Epithelial cell of esophagus (primary cell): Measurements from ENCODE around the gene SLC18A2.

Experiments
- DNase-seq: peaks from one replicate; pipeline ENCODE4 v3.0.0; 2010; ENCODE audit warnings: low read depth
- H3K4me3 ChIP-seq: 2 replicates; pipeline ENCODE4 v1.5.1; 2011; ENCODE audit warnings: mild to moderate bottlenecking, low read length, control low read depth
- CTCF ChIP-seq: IDR thresholded peaks from 2 replicates; pipeline ENCODE4 v1.5.1; 2011; ENCODE audit warnings: low read depth, mild to moderate bottlenecking, low read length, control low read depth, inconsistent platforms; ENCODE audit not compliant: insufficient read depth; ENCODE audit errors: missing control alignments

The SLC18A2 gene

DNA sequence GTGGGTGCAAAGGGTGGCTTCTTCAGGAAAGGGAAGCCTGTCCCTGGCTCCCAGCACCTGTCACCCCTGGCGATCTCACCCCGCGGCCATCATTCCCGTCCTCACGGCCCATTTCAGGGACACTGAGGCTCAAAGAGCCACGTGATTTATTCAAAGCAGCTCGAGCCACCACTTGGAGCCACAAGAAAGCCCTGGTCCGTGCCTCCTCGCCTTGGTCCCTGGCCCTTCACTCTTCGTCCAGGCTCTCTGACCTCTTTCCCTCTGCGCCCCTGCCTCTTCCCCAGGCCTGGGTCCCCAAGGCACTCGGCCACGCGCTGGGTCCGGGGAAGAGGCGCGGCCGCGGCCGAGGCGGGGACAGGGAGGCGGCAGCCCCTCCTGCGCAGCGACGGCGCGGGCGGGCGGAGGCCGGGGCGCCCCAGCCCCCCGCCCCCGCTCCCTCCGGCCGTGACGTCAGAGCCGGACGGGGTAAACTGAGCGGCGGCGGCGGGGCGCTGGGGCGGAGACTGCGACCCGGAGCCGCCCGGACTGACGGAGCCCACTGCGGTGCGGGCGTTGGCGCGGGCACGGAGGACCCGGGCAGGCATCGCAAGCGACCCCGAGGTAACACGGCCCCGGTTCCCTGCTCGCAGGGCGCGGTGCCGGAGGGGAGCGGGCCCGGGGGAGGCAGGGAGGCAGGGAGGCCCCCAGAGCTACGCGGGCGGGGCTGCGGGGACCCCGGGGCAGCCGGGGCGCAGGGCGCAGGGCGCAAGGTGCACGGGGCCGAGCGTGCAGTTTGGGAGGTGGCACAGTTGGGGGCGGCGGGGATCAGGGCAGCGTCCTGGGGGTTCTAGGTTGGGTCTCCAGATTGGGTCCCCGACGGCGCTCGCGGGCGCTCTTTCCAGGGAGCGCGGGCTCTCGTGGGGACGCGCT is at the start of gene SLC18A2:
TSS of gene SLC18A2 (plus strand) at position 494 of the 909 bp plus-strand sequence. CDS start 580 bp downstream, outside the sequence.
- no peak within 1 kb of the TSS for H3K4me3 ChIP-seq
- DNase-seq, result no peak
- no peak for TF ChIP-seq CTCF

DNA sequence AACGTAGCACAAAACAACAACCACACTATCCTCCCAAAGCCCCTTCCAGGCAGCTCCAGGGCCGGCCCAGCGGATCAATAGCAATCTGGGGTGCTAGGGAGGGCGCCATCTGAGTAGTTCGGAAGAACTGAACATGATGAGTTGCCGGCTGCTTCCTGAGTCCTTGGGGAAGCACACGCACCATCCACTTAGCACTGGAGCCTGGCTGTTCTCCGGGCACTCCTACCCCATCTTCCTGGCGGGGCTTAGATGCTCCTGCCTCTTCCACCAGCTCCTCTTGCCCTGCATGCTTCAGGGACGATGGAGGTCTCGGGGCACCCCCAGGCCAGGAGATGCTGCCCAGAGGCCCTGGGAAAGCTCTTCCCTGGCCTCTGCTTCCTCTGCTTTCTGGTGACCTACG is 43.7 kb upstream of the SLC18A2 start, which contains the start of gene KCNK18:
TSS of gene KCNK18 (plus strand) at position 301 of the 400 bp plus-strand sequence. CDS start at position 301, 0 bp downstream.
- TF ChIP-seq CTCF, result no peak
- DNase-seq, result no peak
- no peak within 1 kb of the TSS for H3K4me3 ChIP-seq

- TF ChIP-seq CTCF, result no peak
- no peak overlapping the region for H3K4me3 ChIP-seq
- no peak for DNase-seq
Measured at GRCh38 chr10:117198088-117198487, 42.8 kb upstream of the SLC18A2 start.

DNA sequence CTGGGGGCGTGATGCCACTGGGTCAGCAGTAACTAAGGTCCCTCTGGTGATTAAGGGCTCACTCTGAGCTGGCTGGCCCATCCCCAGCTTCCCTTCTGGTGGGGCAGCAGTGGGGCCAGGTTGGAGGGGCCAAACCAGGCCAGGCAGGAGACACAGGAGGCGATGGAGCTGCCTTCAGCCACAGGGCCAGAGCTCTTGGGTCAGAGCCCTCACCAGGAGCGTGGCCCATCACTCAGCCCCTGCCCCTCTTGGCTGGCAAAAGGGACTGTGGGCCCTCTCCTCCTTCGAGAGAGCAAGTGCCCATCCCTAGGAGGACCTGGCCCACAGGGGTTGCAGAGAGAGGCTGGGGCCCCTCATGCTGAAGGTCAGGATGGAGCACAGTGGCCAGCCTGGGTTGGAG is 39.1 kb upstream of the SLC18A2 start:
- DNase-seq, result no peak
- H3K4me3 ChIP-seq, result no peak overlapping the region
- no peak for TF ChIP-seq CTCF

DNA sequence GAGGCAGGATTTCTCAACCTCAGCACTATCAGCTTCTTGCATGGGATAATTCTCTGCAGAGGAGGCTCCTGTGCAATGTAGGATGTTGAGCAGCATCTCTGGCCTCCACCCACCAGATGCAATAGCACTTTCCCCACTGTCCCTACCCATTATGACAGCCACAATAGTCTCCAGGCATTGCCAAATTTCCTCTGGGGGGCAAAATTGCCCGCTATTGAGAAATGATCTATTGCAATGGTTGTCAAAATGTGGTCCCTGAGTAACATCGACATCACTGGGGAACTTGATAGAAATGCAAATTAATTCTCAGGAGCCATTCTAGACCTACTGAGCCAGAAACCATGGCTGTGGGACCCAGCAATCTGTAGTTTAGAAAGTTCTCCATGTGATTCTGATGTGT is 36.6 kb upstream of the SLC18A2 start:
- no peak for TF ChIP-seq CTCF
- no peak overlapping the region for H3K4me3 ChIP-seq
- DNase-seq, result no peak

- TF ChIP-seq CTCF, result no peak
- H3K4me3 ChIP-seq, result no peak overlapping the region
- no peak for DNase-seq
Measured at GRCh38 chr10:117212176-117212575, 28.7 kb upstream of the SLC18A2 start.
